ENCODE data around the gene NIBAN1. TPM values are rescaled to one million over a fixed set of nuclear protein-coding genes. Genes with fewer than 3 reads are reported as not detected.

Gene NIBAN1
- total RNA-seq, 6 experiments from 2014 or later = 0.68 to 4.6 (median 1.9) TPM

- intact Hi-C loops (cut with DNase I) = no loop called here
- no peak for DNase-seq
Measured at GRCh38 chr1:184954232-184954995, 19.9 kb downstream of the NIBAN1 start.

GRCh38 chr1:184953600-184954219 lies 20.6 kb downstream of the NIBAN1 start:
- ATAC-seq (no peak), DNase-seq (no peak)
- no peaks in the 10 kb centered on the region for H3K36me3 ChIP-seq
- no peak overlapping the region for H3K4me3 ChIP-seq
- intact Hi-C loops (cut with DNase I) = no loop called here
- no peak for TF ChIP-seq POLR2A (IDR thresholded peaks at IDR 0.05)
- TF ChIP-seq CTCF (IDR thresholded peaks at IDR 0.05) = no peak
- 63% methylated on average over 6 of the region's 6 CpGs for WGBS (ENCODE audit: insufficient coverage, low coverage, low lambda C conversion rate, missing lambda C conversion rate)
- H3K27ac ChIP-seq = no peak overlapping the region
- no peaks in the 10 kb centered on the region for H3K27me3 ChIP-seq
- H3K4me1 ChIP-seq = no peaks in the 10 kb centered on the region
- H3K9me3 ChIP-seq = no peaks in the 10 kb centered on the region

More at GRCh38 chr1:184954232-184954995, 19.9 kb downstream of the NIBAN1 start:
- no peak overlapping the region for H3K4me3 ChIP-seq
- no peak for ATAC-seq
- 36% methylated on average over 4 of the region's 4 CpGs for WGBS (ENCODE audit: insufficient coverage, low coverage, low lambda C conversion rate, missing lambda C conversion rate)
- no peak for TF ChIP-seq POLR2A (IDR thresholded peaks at IDR 0.05)
- TF ChIP-seq CTCF (IDR thresholded peaks at IDR 0.05) = no peak
- no peaks in the 10 kb centered on the region for H3K36me3 ChIP-seq
- H3K9me3 ChIP-seq = no peaks in the 10 kb centered on the region
- no peaks in the 10 kb centered on the region for H3K27me3 ChIP-seq
- no peak overlapping the region for H3K27ac ChIP-seq
- no peaks in the 10 kb centered on the region for H3K4me1 ChIP-seq

- ATAC-seq (no peak), DNase-seq (no peak)
- H3K4me3 ChIP-seq = no peak overlapping the region
Measured at GRCh38 chr1:184952428-184952827, 21.9 kb downstream of the NIBAN1 start.

GRCh38 chr1:184951788-184952187 lies 22.5 kb downstream of the NIBAN1 start:
- WGBS (ENCODE audit: insufficient coverage, low coverage, low lambda C conversion rate, missing lambda C conversion rate) = 80% methylated on average over 3 of the region's 3 CpGs
- no peak for TF ChIP-seq CTCF (IDR thresholded peaks at IDR 0.05)
- no peak for TF ChIP-seq POLR2A (IDR thresholded peaks at IDR 0.05)
- no peaks in the 10 kb centered on the region for H3K36me3 ChIP-seq
- no peak overlapping the region for H3K4me3 ChIP-seq
- no peaks in the 10 kb centered on the region for H3K9me3 ChIP-seq
- no peak for ATAC-seq
- no peaks in the 10 kb centered on the region for H3K4me1 ChIP-seq
- no peaks in the 10 kb centered on the region for H3K27me3 ChIP-seq
- H3K27ac ChIP-seq = no peak overlapping the region
- no peak for DNase-seq
- intact Hi-C loops (cut with DNase I) = no loop called here

More at GRCh38 chr1:184952428-184952827, 21.9 kb downstream of the NIBAN1 start:
- Histone ChIP-seq H3K36me3 (no peaks in the 10 kb centered on the region), H3K27me3 (no peaks in the 10 kb centered on the region), H3K4me1 (no peaks in the 10 kb centered on the region), H3K9me3 (no peaks in the 10 kb centered on the region), H3K27ac (no peak overlapping the region)
- WGBS (ENCODE audit: insufficient coverage, low coverage, low lambda C conversion rate, missing lambda C conversion rate) = 64% methylated on average over 4 of the region's 4 CpGs
- intact Hi-C loops (cut with DNase I) = no loop called here
- no peak for TF ChIP-seq POLR2A (IDR thresholded peaks at IDR 0.05)
- no peak for TF ChIP-seq CTCF (IDR thresholded peaks at IDR 0.05)

Data from right lobe of liver (tissue), 6 donors.